CD14-positive monocyte (primary cell): ENCODE results near the gene AKT1S1. TPM values are rescaled to one million over a fixed set of nuclear protein-coding genes. Genes with fewer than 3 reads are reported as not detected.
A peak's percentile ranks its signal among the peaks of the same experiment; 100 is the strongest.

Experiments
- DNase-seq, 3 donors: peaks; one replicate each; pipeline ENCODE4 v3.0.0-alpha.2; 2011 to 2022
- H2AFZ ChIP-seq: 2 replicates; pipeline ENCODE4 v1.6.0; 2012; ENCODE audit warnings: mild to moderate bottlenecking, low read depth, low read length, inconsistent platforms; ENCODE audit not compliant: insufficient read depth, poor library complexity, severe bottlenecking
- H3K27ac ChIP-seq, 2 donors: 1 replicate in 1 of 2; 2 replicates in 1 of 2; pipeline ENCODE4 v1.5.1; 2012 to 2013; ENCODE audit warnings: low read length in 2 of 2, control low read depth in 1 of 2, inconsistent platforms in 1 of 2, low read depth in 1 of 2, mild to moderate bottlenecking in 1 of 2
- H3K27me3 ChIP-seq, 2 donors: one replicate each; pipeline versions ENCODE4 v1.6.0 to v1.6.1; 2011 to 2013; ENCODE audit warnings: low read length in 2 of 2; ENCODE audit not compliant: control insufficient read depth in 2 of 2, insufficient read depth in 2 of 2
- H3K36me3 ChIP-seq, 2 donors: replicated peaks in 1 of 2; 1 replicate in 1 of 2; 2 replicates in 1 of 2; pipeline versions ENCODE4 v1.5.1 to v1.6.1; 2012 to 2013; ENCODE audit warnings: low read length in 2 of 2, control low read depth in 1 of 2, inconsistent platforms in 1 of 2, mild to moderate bottlenecking in 1 of 2; ENCODE audit not compliant: insufficient read depth in 2 of 2, control insufficient read depth in 1 of 2
- H3K4me1 ChIP-seq, 2 donors: 1 replicate in 1 of 2; 2 replicates in 1 of 2; pipeline versions ENCODE4 v1.5.1 to v1.6.1; 2012 to 2013; ENCODE audit warnings: low read length in 2 of 2, control low read depth in 1 of 2, inconsistent platforms in 1 of 2, mild to moderate bottlenecking in 1 of 2, moderate library complexity in 1 of 2; ENCODE audit not compliant: insufficient read depth in 2 of 2, control insufficient read depth in 1 of 2
- H3K4me2 ChIP-seq: replicated peaks from 2 replicates; pipeline ENCODE3; 2012; ENCODE audit warnings: low read length, moderate library complexity, mild to moderate bottlenecking; ENCODE audit not compliant: poor library complexity, severe bottlenecking; ENCODE audit errors: extremely low read depth
- H3K4me3 ChIP-seq, 3 experiments: fragments of 200-600 bp in 1 of 3; sonication (generic) in 1 of 3; replicated peaks in 1 of 3; 1 replicate in 2 of 3; 2 replicates in 1 of 3; pipeline ENCODE4 v1.5.1; 2011 to 2013; ENCODE audit warnings: low read length in 3 of 3, mild to moderate bottlenecking in 3 of 3, control low read depth in 2 of 3, low read depth in 2 of 3, inconsistent platforms in 1 of 3, moderate library complexity in 1 of 3
- H3K79me2 ChIP-seq: 2 replicates; pipeline ENCODE4 v1.6.0; 2012; ENCODE audit warnings: mild to moderate bottlenecking, control low read depth, inconsistent platforms, low read length, moderate library complexity; ENCODE audit not compliant: insufficient read depth
- H3K9ac ChIP-seq: 2 replicates; pipeline ENCODE4 v1.6.0; 2017; ENCODE audit warnings: low read length, mild to moderate bottlenecking; ENCODE audit not compliant: insufficient read depth, poor library complexity, severe bottlenecking
- H3K9me3 ChIP-seq, 2 donors: replicated peaks in 1 of 2; 1 replicate in 1 of 2; 2 replicates in 1 of 2; pipeline versions ENCODE4 v1.5.1 to v1.6.1; 2012 to 2013; ENCODE audit warnings: low read length in 2 of 2, control low read depth in 1 of 2; ENCODE audit not compliant: control insufficient read depth in 1 of 2, insufficient read depth in 1 of 2
- H4K20me1 ChIP-seq: 2 replicates; pipeline ENCODE4 v1.6.0; 2012; ENCODE audit warnings: mild to moderate bottlenecking, low read length, control low read depth, moderate library complexity; ENCODE audit not compliant: insufficient read depth
- H3K27ac Mint-ChIP-seq, 7 donors: one replicate each; pipeline ENCODE4 v1.8.0; 2020; ENCODE audit warnings: mild to moderate bottlenecking in 7 of 7, mixed read lengths in 7 of 7, moderate library complexity in 6 of 7, inconsistent platforms in 2 of 7
- H3K27me3 Mint-ChIP-seq, 3 donors: one replicate each; pipeline ENCODE4 v1.8.0; 2021 to 2022; ENCODE audit warnings: low read depth in 3 of 3, mild to moderate bottlenecking in 3 of 3, mixed read lengths in 3 of 3, moderate library complexity in 3 of 3, inconsistent platforms in 1 of 3
- H3K36me3 Mint-ChIP-seq, 2 donors: one replicate each; pipeline ENCODE4 v1.8.0; 2020; ENCODE audit warnings: mixed read lengths in 2 of 2, inconsistent platforms in 1 of 2, mild to moderate bottlenecking in 1 of 2
- H3K4me1 Mint-ChIP-seq: one replicate; pipeline ENCODE4 v1.8.0; 2020; ENCODE audit warnings: mild to moderate bottlenecking, mixed read lengths
- H3K4me3 Mint-ChIP-seq, 2 donors: one replicate each; pipeline ENCODE4 v1.8.0; 2020; ENCODE audit warnings: mild to moderate bottlenecking in 2 of 2, mixed read lengths in 2 of 2, moderate library complexity in 1 of 2
- H3K9me3 Mint-ChIP-seq, 7 donors: one replicate each; pipeline ENCODE4 v1.8.0; 2020 to 2022; ENCODE audit warnings: mixed read lengths in 7 of 7, mild to moderate bottlenecking in 6 of 7, moderate library complexity in 6 of 7, inconsistent platforms in 2 of 7
- WGBS: methylation state at CpG from one replicate; pipeline ENCODE4 v1.1.5; 2013; ENCODE audit warnings: missing lambda C conversion rate; ENCODE audit not compliant: insufficient coverage; 5-methylcytosine and 5-hydroxymethylcytosine counted together
- intact Hi-C, 2 donors: fragments of 100-400 bp; cut with micrococcal nuclease; formaldehyde crosslinking; loops; one replicate each; pipeline versions ENCODE4 v1.15.0 to v1.15.1; 2023
- polyA plus RNA-seq, 3 donors: library from polyadenylated mRNA; depleted of rRNA in 1 of 3; unstranded in 2 of 3; stranded (reverse) in 1 of 3; fragments of 300-500 nt in 2 of 3; fragments of >200 nt in 1 of 3; fragmentation: Illumina TruSeq in 2 of 3; gene quantifications; 1 replicate in 2 of 3; 2 replicates in 1 of 3; pipeline ENCODE4 v1.2.3, GENCODE V29; 2012 to 2021
- TF ChIP-seq, protein P1 (sequence below): fragments of 200-600 bp; IDR thresholded peaks from one replicate; pipeline ENCODE4 v1.8.0; 2022; ENCODE audit warnings: antibody characterized with exemption, mild to moderate bottlenecking

Gene AKT1S1
- polyA plus RNA-seq, 3 donors = 5.4 to 18.2 (median 6.6) TPM

DNA sequence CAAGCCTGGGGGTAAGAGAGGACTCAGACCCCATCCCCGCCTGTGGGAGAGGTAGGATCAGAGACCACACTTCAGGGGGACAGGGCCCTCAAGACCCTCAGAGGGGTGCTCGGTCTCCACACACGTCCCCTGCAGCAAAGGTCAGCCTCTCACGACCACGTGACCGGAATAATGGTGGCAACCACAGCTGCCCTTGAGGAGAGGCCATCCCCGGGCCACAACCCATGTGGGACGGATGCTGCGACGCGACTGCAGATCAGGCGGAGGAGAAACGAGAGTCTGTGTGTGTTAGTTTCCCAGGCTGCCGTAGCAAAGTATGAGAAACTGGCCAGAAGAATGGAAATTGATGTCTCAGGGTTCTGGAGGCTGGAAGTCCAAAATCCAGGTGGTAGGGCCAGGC, 50.1 kb downstream of the AKT1S1 start:
- H3K4me3 Mint-ChIP-seq = no peak overlapping the region
- Histone ChIP-seq H3K9ac (no peak overlapping the region), H3K79me2 (peaks cover 47% of the 10 kb centered on the region), H2AFZ (no peak overlapping the region), H3K9me3 (no peaks in the 10 kb centered on the region), H3K36me3 (peaks cover 64 to 89% of the 10 kb centered on the region in 2 donors), H3K27ac (no peak overlapping the region), H3K4me2 (no peak overlapping the region), H3K4me1 (peaks cover 12 to 14% of the 10 kb centered on the region in 2 donors), H3K27me3 (no peaks in the 10 kb centered on the region), H4K20me1 (peaks cover 90% of the 10 kb centered on the region), H3K4me3 (no peak overlapping the region)
- WGBS = 96% methylated on average over 14 of the region's 14 CpGs
- no peak for DNase-seq
- no peaks in the 10 kb centered on the region for H3K9me3 Mint-ChIP-seq
- peaks cover 52 to 82% of the 10 kb centered on the region in 2 donors for H3K36me3 Mint-ChIP-seq
- peaks cover 0 to 2% (median 0%) of the 10 kb centered on the region in 3 donors for H3K27me3 Mint-ChIP-seq
- TF ChIP-seq, protein P1, sequence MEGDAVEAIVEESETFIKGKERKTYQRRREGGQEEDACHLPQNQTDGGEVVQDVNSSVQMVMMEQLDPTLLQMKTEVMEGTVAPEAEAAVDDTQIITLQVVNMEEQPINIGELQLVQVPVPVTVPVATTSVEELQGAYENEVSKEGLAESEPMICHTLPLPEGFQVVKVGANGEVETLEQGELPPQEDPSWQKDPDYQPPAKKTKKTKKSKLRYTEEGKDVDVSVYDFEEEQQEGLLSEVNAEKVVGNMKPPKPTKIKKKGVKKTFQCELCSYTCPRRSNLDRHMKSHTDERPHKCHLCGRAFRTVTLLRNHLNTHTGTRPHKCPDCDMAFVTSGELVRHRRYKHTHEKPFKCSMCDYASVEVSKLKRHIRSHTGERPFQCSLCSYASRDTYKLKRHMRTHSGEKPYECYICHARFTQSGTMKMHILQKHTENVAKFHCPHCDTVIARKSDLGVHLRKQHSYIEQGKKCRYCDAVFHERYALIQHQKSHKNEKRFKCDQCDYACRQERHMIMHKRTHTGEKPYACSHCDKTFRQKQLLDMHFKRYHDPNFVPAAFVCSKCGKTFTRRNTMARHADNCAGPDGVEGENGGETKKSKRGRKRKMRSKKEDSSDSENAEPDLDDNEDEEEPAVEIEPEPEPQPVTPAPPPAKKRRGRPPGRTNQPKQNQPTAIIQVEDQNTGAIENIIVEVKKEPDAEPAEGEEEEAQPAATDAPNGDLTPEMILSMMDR = no peak
- intact Hi-C loops = no loop called here
- peaks cover 11% of the 10 kb centered on the region for H3K4me1 Mint-ChIP-seq
- peak overlapping the region in 1 of 7 donors; percentile 21 for H3K27ac Mint-ChIP-seq

DNA sequence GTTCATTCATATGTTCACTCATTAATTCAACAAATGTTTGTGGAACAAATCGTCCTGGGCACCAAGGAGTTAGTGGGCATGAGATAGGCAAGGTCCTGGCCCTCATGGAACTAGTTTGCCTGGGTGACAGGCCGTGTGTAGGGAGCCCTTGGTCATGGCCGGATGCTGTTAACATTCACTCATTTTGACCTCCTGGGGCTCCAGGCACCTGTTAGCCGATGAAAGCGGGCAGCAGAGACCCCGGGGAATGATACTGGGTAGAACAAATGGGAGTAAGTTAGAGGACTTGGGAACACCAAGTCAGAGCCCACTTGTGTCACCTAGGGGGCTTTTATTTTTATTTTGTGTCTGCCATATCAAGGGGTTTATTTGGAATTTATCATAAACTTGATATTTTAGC, 52.5 kb downstream of the AKT1S1 start:
- Histone ChIP-seq H2AFZ (no peak overlapping the region), H3K9ac (no peak overlapping the region), H3K27ac (no peak overlapping the region), H3K4me2 (no peak overlapping the region), H4K20me1 (peaks cover 79% of the 10 kb centered on the region), H3K27me3 (no peaks in the 10 kb centered on the region), H3K9me3 (no peaks in the 10 kb centered on the region), H3K36me3 (peaks cover 50 to 77% of the 10 kb centered on the region in 2 donors), H3K4me1 (no peaks in the 10 kb centered on the region), H3K79me2 (peaks cover 61% of the 10 kb centered on the region), H3K4me3 (no peak overlapping the region)
- Mint-ChIP-seq H3K9me3 (no peaks in the 10 kb centered on the region), H3K4me1 (peaks cover 3% of the 10 kb centered on the region), H3K27me3 (peaks cover 0 to 2% (median 0%) of the 10 kb centered on the region in 3 donors), H3K27ac (peak overlapping the region in 1 of 7 donors; percentile 20), H3K4me3 (no peak overlapping the region), H3K36me3 (peaks cover 46 to 74% of the 10 kb centered on the region in 2 donors)
- WGBS = 100% methylated on average over 2 of the region's 6 CpGs
- intact Hi-C loops = no loop called here
- TF ChIP-seq, protein P1 = no peak
- DNase-seq = no peak
